GM21360 (cell line): ENCODE measurements around the gene B4GALT3.

ENCODE experiments used
- ATAC-seq: cut with Tn5 transposase; IDR thresholded peaks from one replicate; pipeline ENCODE4 v1.9.1; 2021; ENCODE audit warnings: mild to moderate bottlenecking, moderate library complexity; ENCODE audit not compliant: unreplicated experiment

Gene B4GALT3

GRCh38 chr1:161164901-161165610 lies 12.3 kb downstream of the B4GALT3 start:
- no peak for ATAC-seq

GRCh38 chr1:161163793-161164192 lies 13.5 kb downstream of the B4GALT3 start:
- no peak for ATAC-seq

GRCh38 chr1:161162806-161163205 lies 14.5 kb downstream of the B4GALT3 start:
- no peak for ATAC-seq

- no peak for ATAC-seq
Measured at GRCh38 chr1:161162052-161162451, 15.3 kb downstream of the B4GALT3 start.

- no peak for ATAC-seq
Measured at GRCh38 chr1:161161652-161162051, 15.7 kb downstream of the B4GALT3 start.

- no peak for ATAC-seq
Measured at GRCh38 chr1:161160671-161161145, 16.6 kb downstream of the B4GALT3 start.

GRCh38 chr1:161159913-161160243 lies 17.4 kb downstream of the B4GALT3 start:
- no peak for ATAC-seq

- ATAC-seq = peak; percentile 80
Measured at GRCh38 chr1:161159087-161159912, 18.0 kb downstream of the B4GALT3 start, which contains the start of gene USP21. USP21 (plus strand) TSS chr1:161159500; CDS start chr1:161160641, 1,141 bp downstream.

GRCh38 chr1:161158316-161159010 lies 18.8 kb downstream of the B4GALT3 start:
- no peak for ATAC-seq

GRCh38 chr1:161157867-161158266 lies 19.4 kb downstream of the B4GALT3 start:
- no peak for ATAC-seq

GRCh38 chr1:161153682-161154337 lies 23.5 kb downstream of the B4GALT3 start, which contains the start of gene UFC1:
UFC1 (plus strand) TSS chr1:161153978; CDS start chr1:161153998, 20 bp downstream.
- peak; percentile 76 for ATAC-seq

GRCh38 chr1:161153176-161153575 lies 24.1 kb downstream of the B4GALT3 start:
- ATAC-seq = no peak

GRCh38 chr1:161145832-161146231 lies 31.5 kb downstream of the B4GALT3 start:
- ATAC-seq = no peak

- no peak for ATAC-seq
Measured at GRCh38 chr1:161140755-161141400, 36.4 kb downstream of the B4GALT3 start.

GRCh38 chr1:161139766-161140165 lies 37.5 kb downstream of the B4GALT3 start:
- no peak for ATAC-seq

GRCh38 chr1:161138431-161138830 lies 38.9 kb downstream of the B4GALT3 start:
- ATAC-seq = no peak

- no peak for ATAC-seq
Measured at GRCh38 chr1:161137881-161138280, 39.4 kb downstream of the B4GALT3 start.

- ATAC-seq = no peak
Measured at GRCh38 chr1:161133220-161133740, 44.0 kb downstream of the B4GALT3 start.

- ATAC-seq = peak; percentile 88
Measured at GRCh38 chr1:161132410-161133219, 44.7 kb downstream of the B4GALT3 start, which contains the start of gene DEDD. DEDD (minus strand) TSS chr1:161132667; CDS start chr1:161124462, 8,205 bp downstream.
